Esophagus squamous epithelium (tissue), 5 donors: ENCODE data around the gene TMEM132D. TPM values are rescaled to one million over a fixed set of nuclear protein-coding genes. Genes with fewer than 3 reads are reported as not detected.

ENCODE experiments used
- DNase-seq: peaks from one replicate; lab custom pipeline; 2025; lab: John Stamatoyannopoulos, UW
- H3K27ac ChIP-seq, 4 donors: fragments of 200-600 bp; sonication (generic); one replicate each; pipeline ENCODE4 v1.5.1; 2016 to 2019; ENCODE audit warnings: mild to moderate bottlenecking in 1 of 4
- H3K27me3 ChIP-seq, 4 donors: fragments of 200-600 bp; sonication (generic); 1 replicate in 3 of 4; 2 replicates in 1 of 4; pipeline versions ENCODE4 v1.5.1 to v1.6.0; 2017 to 2021; ENCODE audit warnings: antibody characterized with exemption in 1 of 4
- H3K36me3 ChIP-seq, 3 donors: fragments of 200-600 bp; sonication (generic); one replicate each; pipeline ENCODE4 v1.5.1; 2016 to 2019
- H3K4me1 ChIP-seq, 3 donors: fragments of 200-600 bp; sonication (generic); one replicate each; pipeline ENCODE4 v1.5.1; 2017 to 2019
- H3K4me3 ChIP-seq, 4 donors: fragments of 200-600 bp; sonication (generic); 1 replicate in 3 of 4; 2 replicates in 1 of 4; pipeline ENCODE4 v1.5.1; 2016 to 2019; ENCODE audit warnings: mild to moderate bottlenecking in 2 of 4, moderate library complexity in 1 of 4
- H3K9me3 ChIP-seq, 3 donors: fragments of 200-600 bp; sonication (generic); one replicate each; pipeline ENCODE4 v1.5.1; 2016 to 2019
- POLR2A ChIP-seq, 4 donors: fragments of 450-650 bp; IDR thresholded peaks; one replicate each; pipeline ENCODE4 v1.6.1; 2017; ENCODE audit warnings: antibody characterized with exemption in 4 of 4, mild to moderate bottlenecking in 4 of 4, moderate library complexity in 3 of 4
- WGBS, 2 donors: methylation state at CpG; one replicate each; pipeline ENCODE4 v1.1.5; 2018; 5-methylcytosine and 5-hydroxymethylcytosine counted together
- intact Hi-C: fragments of 100-400 bp; cut with DNase I; formaldehyde crosslinking; loops from one replicate; pipeline ENCODE4 v1.15.0; 2022
- total RNA-seq, 4 donors: library from RNA; depleted of rRNA; stranded (reverse); fragments of >200 nt; gene quantifications; one replicate each; pipeline ENCODE4 v1.1.0, GENCODE V29; 2016
- TF ChIP-seq, protein P1 (sequence below), 6 experiments: fragments of 450-650 bp in 4 of 6; fragments of 200-600 bp in 2 of 6; sonication (generic) in 2 of 6; IDR thresholded peaks; one replicate each; pipeline ENCODE4 v1.5.1; 2016 to 2019; ENCODE audit warnings: antibody characterized with exemption in 6 of 6, mild to moderate bottlenecking in 4 of 6, moderate library complexity in 4 of 6
- donor health status: DM: yes; HTN: yes; CAD: no.

Gene TMEM132D
- total RNA-seq, 4 donors from 2014 or later = not detected

DNA sequence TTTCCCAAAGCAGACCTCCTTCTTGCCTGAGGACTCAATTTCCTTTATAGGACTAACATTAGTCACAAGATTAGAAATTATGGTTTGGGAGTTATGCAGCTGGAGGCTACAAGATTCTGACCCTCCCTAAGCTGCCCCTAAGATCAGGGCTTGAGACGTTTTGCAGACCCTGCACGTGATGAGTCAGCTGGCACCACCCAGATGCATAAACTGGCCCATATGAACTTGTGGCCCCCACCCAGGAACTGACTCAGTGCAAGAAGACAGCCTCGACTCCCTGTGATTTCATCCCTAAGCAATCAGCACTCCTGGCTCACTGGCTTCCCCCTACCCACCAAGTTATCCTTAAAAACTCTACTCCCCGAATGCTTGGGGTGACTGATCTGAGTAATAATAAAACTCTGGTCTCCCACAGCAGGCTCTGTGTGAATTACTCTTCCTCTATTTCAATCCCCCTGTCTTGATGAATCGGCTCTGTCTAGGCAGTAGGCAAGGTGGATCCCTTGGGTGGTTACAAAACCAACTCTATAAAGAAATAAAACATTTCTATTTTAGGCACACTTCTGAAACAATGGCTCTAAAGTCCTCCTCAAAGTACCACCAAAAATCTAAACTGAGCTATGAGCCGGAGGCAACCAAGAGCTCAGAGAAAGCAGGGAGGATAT lies 233.4 kb downstream of the TMEM132D start:
- TF ChIP-seq, protein P1, sequence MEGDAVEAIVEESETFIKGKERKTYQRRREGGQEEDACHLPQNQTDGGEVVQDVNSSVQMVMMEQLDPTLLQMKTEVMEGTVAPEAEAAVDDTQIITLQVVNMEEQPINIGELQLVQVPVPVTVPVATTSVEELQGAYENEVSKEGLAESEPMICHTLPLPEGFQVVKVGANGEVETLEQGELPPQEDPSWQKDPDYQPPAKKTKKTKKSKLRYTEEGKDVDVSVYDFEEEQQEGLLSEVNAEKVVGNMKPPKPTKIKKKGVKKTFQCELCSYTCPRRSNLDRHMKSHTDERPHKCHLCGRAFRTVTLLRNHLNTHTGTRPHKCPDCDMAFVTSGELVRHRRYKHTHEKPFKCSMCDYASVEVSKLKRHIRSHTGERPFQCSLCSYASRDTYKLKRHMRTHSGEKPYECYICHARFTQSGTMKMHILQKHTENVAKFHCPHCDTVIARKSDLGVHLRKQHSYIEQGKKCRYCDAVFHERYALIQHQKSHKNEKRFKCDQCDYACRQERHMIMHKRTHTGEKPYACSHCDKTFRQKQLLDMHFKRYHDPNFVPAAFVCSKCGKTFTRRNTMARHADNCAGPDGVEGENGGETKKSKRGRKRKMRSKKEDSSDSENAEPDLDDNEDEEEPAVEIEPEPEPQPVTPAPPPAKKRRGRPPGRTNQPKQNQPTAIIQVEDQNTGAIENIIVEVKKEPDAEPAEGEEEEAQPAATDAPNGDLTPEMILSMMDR (IDR thresholded peaks at IDR 0.05) = no peak
- TF ChIP-seq POLR2A (IDR thresholded peaks at IDR 0.05) = no peak
- WGBS, 2 donors = 55 to 60% methylated on average over 6 of the region's 6 CpGs
- DNase-seq = no peak

DNA sequence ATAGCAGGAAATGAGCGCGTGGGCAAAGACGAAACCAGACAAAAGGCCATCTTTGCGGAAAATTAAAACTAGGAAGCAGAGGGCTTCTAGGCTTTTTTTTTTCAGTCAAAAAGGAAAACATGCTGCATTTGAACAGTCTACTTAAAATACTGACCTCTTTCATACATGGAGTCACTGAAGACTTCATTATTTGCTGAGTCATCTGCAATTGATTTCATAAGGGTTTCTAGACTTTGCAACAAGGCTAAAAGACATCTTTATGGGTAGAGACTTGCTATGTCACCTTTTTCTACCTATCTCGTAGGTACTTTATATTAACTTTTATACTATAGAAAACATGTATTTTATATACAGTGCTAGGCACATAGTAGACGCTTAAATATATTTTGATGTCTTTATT lies 238.4 kb downstream of the TMEM132D start:
- TF ChIP-seq, protein P1 (IDR thresholded peaks at IDR 0.05) = no peak
- TF ChIP-seq POLR2A (IDR thresholded peaks at IDR 0.05) = no peak
- Histone ChIP-seq H3K4me3 (no peak overlapping the region), H3K36me3 (no peaks in the 10 kb centered on the region), H3K27ac (no peak overlapping the region), H3K27me3 (no peaks in the 10 kb centered on the region), H3K4me1 (no peaks in the 10 kb centered on the region), H3K9me3 (no peaks in the 10 kb centered on the region)
- intact Hi-C loops = no loop called here
- no peak for DNase-seq
- 71 to 86% methylated on average over 6 of the region's 6 CpGs for WGBS, 2 donors

More for the DNA sequence above, 233.4 kb downstream of the TMEM132D start:
- Histone ChIP-seq H3K27me3 (no peaks in the 10 kb centered on the region), H3K4me3 (no peak overlapping the region), H3K4me1 (no peaks in the 10 kb centered on the region), H3K36me3 (no peaks in the 10 kb centered on the region), H3K27ac (no peak overlapping the region), H3K9me3 (no peaks in the 10 kb centered on the region)
- intact Hi-C loops = no loop called here

DNA sequence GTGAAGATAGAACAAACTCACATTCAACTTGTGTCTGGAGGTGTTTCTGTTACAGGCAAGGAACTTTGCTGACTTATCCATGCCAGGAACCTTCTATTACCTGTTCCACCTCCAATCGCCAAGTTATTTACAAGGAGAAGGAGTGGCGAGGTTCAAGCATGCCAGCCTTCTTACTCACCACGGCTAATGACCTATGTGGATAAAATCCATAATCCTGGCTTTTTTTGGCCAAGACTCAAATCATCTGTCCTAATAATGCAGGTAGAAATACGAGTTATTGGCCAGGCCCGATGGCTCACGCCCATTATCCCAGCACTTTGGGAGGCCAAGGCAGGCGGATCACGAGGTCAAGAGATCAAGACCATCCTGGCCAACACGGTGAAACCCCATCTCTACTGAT lies 241.6 kb downstream of the TMEM132D start:
- no peak for DNase-seq
- intact Hi-C loops = no loop called here
- no peaks in the 10 kb centered on the region for H3K4me1 ChIP-seq
- no peak overlapping the region for H3K4me3 ChIP-seq
- TF ChIP-seq, protein P1 (IDR thresholded peaks at IDR 0.05) = no peak
- TF ChIP-seq POLR2A (IDR thresholded peaks at IDR 0.05) = no peak
- H3K27ac ChIP-seq = no peak overlapping the region
- no peaks in the 10 kb centered on the region for H3K27me3 ChIP-seq
- no peaks in the 10 kb centered on the region for H3K36me3 ChIP-seq
- 49 to 69% methylated on average over 8 to 9 of the region's 9 CpGs for whole genome bisulfite sequencing, 2 donors
- H3K9me3 ChIP-seq = no peaks in the 10 kb centered on the region

DNA sequence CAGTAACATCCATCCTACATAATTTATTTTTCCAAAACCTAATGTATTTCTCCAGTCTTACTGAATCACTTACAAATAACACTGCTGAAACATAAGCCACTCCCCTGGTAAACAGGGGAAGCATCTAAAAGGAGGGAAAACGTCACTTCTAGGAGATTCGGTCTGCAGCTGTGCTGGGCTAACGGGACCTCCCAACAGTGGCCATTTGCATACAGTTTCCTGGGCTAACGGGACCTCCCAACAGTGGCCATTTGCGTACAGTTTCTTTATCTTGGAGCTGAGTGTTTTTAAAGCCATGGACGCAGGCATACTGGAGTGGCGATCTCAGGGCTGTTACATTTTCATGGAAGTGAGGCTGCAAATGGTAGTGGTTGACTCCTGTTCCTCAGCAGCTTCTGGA lies 242.9 kb downstream of the TMEM132D start:
- 47 to 86% methylated on average over 4 to 7 of the region's 7 CpGs for WGBS, 2 donors
- no peak for DNase-seq
- intact Hi-C loops = no loop called here
- H3K27me3 ChIP-seq = no peaks in the 10 kb centered on the region
- H3K27ac ChIP-seq = no peak overlapping the region
- H3K9me3 ChIP-seq = no peaks in the 10 kb centered on the region
- TF ChIP-seq, protein P1 (IDR thresholded peaks at IDR 0.05) = no peak
- TF ChIP-seq POLR2A (IDR thresholded peaks at IDR 0.05) = no peak
- H3K4me3 ChIP-seq = no peak overlapping the region
- no peaks in the 10 kb centered on the region for H3K4me1 ChIP-seq
- H3K36me3 ChIP-seq = no peaks in the 10 kb centered on the region

DNA sequence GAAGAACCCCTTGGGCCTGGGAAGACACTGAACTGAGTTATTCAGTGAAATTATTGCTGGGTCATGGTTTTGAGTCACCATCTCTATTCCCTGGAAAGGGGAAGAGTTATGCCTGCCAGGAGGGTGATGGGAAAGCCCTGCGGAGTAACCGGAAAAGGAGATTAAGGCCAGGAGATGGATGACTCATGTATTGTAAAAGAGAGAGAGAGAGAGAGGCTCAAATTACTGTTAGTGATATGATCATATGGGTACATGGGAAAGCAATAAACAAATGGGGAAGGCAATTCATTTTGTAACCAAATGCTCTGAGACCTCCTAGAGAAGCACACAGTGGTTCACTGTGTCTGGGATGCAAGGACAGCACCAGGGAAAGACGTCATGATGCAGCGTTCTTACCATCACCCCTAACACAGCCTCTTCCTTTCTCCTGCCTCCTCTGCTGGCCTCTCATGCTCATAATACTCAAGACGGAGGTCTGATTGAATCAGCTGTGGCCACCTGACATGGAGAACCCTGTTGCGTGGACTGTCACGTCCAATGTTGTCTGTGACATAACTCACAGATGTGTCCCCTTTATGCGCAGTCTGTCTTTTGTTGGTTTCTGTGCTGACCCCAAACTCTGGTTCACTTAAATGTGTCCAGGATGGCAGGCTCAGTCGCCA lies 243.7 kb downstream of the TMEM132D start:
- Histone ChIP-seq H3K27ac (no peak overlapping the region), H3K9me3 (no peaks in the 10 kb centered on the region), H3K4me1 (no peaks in the 10 kb centered on the region), H3K4me3 (no peak overlapping the region), H3K27me3 (no peaks in the 10 kb centered on the region), H3K36me3 (no peaks in the 10 kb centered on the region)
- DNase-seq = no peak
- TF ChIP-seq, protein P1 (IDR thresholded peaks at IDR 0.05) = no peak
- no peak for TF ChIP-seq POLR2A (IDR thresholded peaks at IDR 0.05)
- 72 to 73% methylated on average over 9 of the region's 9 CpGs for WGBS, 2 donors
- intact Hi-C loops = no loop called here
